Thyroid gland (tissue), 4 donors: ENCODE measurements around the gene PMP22. TPM values are rescaled to one million over a fixed set of nuclear protein-coding genes. Genes with fewer than 3 reads are reported as not detected.
A peak's percentile ranks its signal among the peaks of the same experiment; 100 is the strongest.

ENCODE experiments used
- DNase-seq, 2 donors: peaks; one replicate each; pipeline ENCODE4 v3.0.0-alpha.2; 2019
- H3K27ac ChIP-seq, 3 donors: fragments of 200-600 bp; sonication (generic); 1 replicate in 2 of 3; 2 replicates in 1 of 3; pipeline ENCODE4 v1.5.1; 2016 to 2019; ENCODE audit warnings: mild to moderate bottlenecking in 1 of 3, moderate library complexity in 1 of 3
- H3K27me3 ChIP-seq: fragments of 200-600 bp; sonication (generic); one replicate; pipeline ENCODE4 v1.5.1; 2019
- H3K36me3 ChIP-seq, 2 donors: fragments of 200-600 bp; sonication (generic); one replicate each; pipeline ENCODE4 v1.5.1; 2016 to 2019
- H3K4me1 ChIP-seq, 2 donors: fragments of 200-600 bp; sonication (generic); one replicate each; pipeline ENCODE4 v1.5.1; 2017 to 2019
- H3K4me3 ChIP-seq, 3 donors: fragments of 200-600 bp; sonication (generic); replicated peaks in 1 of 3; 1 replicate in 2 of 3; 2 replicates in 1 of 3; pipeline ENCODE4 v1.5.1; 2016; ENCODE audit warnings: mild to moderate bottlenecking in 1 of 3
- H3K9me3 ChIP-seq: fragments of 200-600 bp; sonication (generic); one replicate; pipeline ENCODE4 v1.5.1; 2017
- POLR2A ChIP-seq, 2 donors: fragments of 450-650 bp; IDR thresholded peaks; one replicate each; pipeline ENCODE4 v1.6.1; 2017; ENCODE audit warnings: antibody characterized with exemption in 2 of 2, mild to moderate bottlenecking in 2 of 2, moderate library complexity in 1 of 2
- WGBS, 2 donors: methylation state at CpG; one replicate each; pipeline ENCODE4 v1.1.5; 2017; 5-methylcytosine and 5-hydroxymethylcytosine counted together
- intact Hi-C: fragments of 100-400 bp; cut with DNase I; formaldehyde crosslinking; loops from one replicate; pipeline ENCODE4 v1.15.1; 2023
- total RNA-seq, 4 donors: library from RNA; depleted of rRNA; stranded (reverse); fragments of >200 nt; gene quantifications; one replicate each; pipeline ENCODE4 v1.2.3, GENCODE V29; 2016
- TF ChIP-seq, protein P1 (sequence below), 6 experiments: fragments of 200-600 bp in 3 of 6; fragments of 450-650 bp in 3 of 6; sonication (generic) in 3 of 6; IDR thresholded peaks; one replicate each; pipeline ENCODE4 v1.5.1; 2016 to 2019; ENCODE audit warnings: antibody characterized with exemption in 6 of 6, mild to moderate bottlenecking in 2 of 6, inconsistent platforms in 1 of 6, moderate library complexity in 1 of 6

Gene PMP22
- total RNA-seq, 4 donors from 2014 or later: 61.0 to 254 (median 109) TPM

DNA sequence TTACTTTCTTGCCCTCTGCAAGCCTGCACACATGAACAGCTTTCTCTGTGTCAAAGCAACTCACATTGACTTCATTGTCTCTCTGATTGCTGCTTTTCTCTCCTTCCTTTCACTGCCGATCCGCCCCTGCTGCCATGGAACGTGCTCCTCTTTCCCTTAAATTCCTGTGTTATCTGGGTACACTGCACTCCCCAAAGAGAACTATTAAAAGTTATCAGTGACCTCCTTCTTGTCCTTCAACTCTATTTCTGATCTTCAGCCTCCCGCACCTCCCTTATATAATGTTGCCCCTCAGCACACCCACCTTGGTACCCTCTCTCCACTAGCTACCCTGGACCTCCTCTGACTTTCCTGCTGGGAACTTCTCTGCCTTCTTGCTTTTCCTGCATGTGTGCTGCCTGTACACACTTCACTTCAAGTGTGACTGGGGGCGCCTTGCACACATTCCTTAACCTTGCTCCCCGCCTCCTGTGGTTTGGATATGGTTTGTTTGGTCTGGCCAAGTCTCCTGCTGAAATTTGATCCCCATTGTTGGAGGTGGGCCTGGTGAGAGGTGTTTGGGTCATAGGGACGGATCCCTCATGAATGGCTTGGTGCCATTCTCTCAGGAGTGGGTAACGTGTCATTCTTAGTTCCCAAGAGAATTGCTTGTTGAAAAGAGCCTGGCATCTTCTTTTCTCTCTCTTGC, 26.7 kb upstream of the PMP22 start:
- TF ChIP-seq POLR2A (IDR thresholded peaks at IDR 0.05): no peak
- TF ChIP-seq, protein P1, sequence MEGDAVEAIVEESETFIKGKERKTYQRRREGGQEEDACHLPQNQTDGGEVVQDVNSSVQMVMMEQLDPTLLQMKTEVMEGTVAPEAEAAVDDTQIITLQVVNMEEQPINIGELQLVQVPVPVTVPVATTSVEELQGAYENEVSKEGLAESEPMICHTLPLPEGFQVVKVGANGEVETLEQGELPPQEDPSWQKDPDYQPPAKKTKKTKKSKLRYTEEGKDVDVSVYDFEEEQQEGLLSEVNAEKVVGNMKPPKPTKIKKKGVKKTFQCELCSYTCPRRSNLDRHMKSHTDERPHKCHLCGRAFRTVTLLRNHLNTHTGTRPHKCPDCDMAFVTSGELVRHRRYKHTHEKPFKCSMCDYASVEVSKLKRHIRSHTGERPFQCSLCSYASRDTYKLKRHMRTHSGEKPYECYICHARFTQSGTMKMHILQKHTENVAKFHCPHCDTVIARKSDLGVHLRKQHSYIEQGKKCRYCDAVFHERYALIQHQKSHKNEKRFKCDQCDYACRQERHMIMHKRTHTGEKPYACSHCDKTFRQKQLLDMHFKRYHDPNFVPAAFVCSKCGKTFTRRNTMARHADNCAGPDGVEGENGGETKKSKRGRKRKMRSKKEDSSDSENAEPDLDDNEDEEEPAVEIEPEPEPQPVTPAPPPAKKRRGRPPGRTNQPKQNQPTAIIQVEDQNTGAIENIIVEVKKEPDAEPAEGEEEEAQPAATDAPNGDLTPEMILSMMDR (IDR thresholded peaks at IDR 0.05): no peak
- Histone ChIP-seq H3K9me3 (no peaks in the 10 kb centered on the region), H3K4me3 (no peak overlapping the region), H3K4me1 (peaks cover 10 to 22% of the 10 kb centered on the region in 2 donors), H3K27ac (peak overlapping the region in 1 of 3 donors; percentile 22), H3K27me3 (no peaks in the 10 kb centered on the region), H3K36me3 (no peaks in the 10 kb centered on the region)
- WGBS, 2 donors: 42 to 47% methylated on average over 8 of the region's 8 CpGs
- intact Hi-C loops: no loop called here
- DNase-seq: peak; percentile 69 to 74

DNA sequence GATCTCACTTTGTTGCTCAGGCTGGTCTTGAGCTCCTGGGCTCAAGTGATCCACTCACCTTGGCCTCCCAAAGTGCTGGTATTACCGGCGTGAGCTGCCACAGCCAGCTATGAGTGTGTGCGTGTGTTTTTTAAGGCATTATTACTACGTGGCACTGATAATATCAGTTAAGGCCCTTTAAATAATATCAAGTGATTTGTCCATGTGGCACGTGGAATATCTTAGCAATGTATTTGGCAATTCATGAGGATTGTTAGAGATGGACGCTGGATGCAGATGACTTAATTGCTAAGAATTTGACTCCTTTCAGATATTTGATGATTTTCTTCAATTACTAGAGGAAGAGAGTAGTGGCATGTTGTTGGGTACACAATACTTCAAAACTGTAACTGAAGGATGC, 25.5 kb upstream of the PMP22 start:
- no peak overlapping the region for H3K4me3 ChIP-seq
- H3K36me3 ChIP-seq: no peaks in the 10 kb centered on the region
- intact Hi-C loops: no loop called here
- no peak for TF ChIP-seq POLR2A (IDR thresholded peaks at IDR 0.05)
- TF ChIP-seq, protein P1 (IDR thresholded peaks at IDR 0.05): no peak
- no peaks in the 10 kb centered on the region for H3K9me3 ChIP-seq
- DNase-seq: no peak
- H3K27me3 ChIP-seq: no peaks in the 10 kb centered on the region
- 82 to 86% methylated on average over 6 of the region's 6 CpGs for whole genome bisulfite sequencing, 2 donors
- H3K4me1 ChIP-seq: peaks cover 10 to 22% of the 10 kb centered on the region in 2 donors
- no peak overlapping the region for H3K27ac ChIP-seq

DNA sequence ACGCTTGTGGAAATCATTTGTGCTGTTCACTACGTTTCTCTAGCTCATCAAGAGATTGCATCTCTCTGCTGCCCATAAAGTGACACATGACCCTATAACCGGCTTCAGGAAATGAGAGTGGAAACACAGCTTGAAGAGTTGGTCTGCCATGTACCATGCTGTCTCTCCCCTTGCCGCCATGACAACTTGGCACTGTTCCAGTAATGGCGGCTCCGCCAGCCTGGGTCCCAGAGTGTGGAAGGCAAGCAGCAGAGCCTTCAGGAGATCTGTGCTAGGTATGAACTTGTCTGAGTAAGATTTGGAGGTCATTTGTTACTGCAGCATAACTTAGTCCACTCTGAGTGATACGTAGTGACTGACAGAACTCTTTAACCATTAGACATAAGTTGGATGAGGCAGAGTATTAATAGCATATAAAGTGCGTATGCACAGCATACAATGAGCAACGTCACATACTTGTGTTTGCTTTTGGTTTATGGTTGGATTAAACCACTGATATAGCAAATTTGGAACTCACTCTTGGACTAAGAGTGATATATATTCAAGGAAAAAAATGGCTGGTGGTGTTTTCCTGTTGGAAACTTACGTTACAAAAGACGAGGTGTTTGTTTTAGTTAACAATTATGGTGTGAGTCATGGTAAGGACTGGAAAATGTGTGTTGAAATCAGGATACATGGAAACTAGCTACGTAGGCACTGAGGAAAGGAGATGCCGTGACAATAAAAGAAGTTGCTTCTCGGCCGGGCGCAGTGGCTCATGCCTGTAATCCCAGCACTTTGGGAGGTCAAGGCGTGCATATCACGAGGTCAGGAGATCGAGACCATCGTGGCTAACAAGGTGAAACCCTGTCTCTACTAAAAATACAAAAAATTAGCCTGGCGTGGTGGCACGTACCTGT, 24.4 kb upstream of the PMP22 start:
- no peak for DNase-seq
- Histone ChIP-seq H3K36me3 (no peaks in the 10 kb centered on the region), H3K27me3 (no peaks in the 10 kb centered on the region), H3K4me3 (no peak overlapping the region), H3K4me1 (peaks cover 10 to 22% of the 10 kb centered on the region in 2 donors), H3K9me3 (no peaks in the 10 kb centered on the region), H3K27ac (no peak overlapping the region)
- TF ChIP-seq POLR2A (IDR thresholded peaks at IDR 0.05): no peak
- TF ChIP-seq, protein P1 (IDR thresholded peaks at IDR 0.05): no peak
- intact Hi-C loops: no loop called here
- 78 to 88% methylated on average over 22 of the region's 22 CpGs for whole genome bisulfite sequencing, 2 donors

DNA sequence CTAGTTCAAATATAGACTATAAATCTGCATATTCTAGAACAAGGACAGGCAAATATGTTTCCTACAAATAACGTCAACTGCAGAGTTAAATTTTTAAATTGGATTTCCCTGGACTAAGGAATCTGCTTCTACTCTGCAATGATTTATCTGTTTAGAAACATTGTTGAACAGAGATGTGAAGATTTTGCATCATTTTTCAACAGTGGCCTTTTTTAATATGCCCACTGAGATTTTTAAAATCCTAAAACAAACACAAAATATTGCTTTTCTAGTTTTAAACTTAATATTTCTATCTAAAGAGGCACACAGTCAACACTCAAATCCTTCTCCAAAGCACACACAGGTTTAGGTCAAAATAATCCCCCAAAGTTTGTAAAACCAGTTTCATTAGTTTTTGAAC, 23.7 kb upstream of the PMP22 start:
- Histone ChIP-seq H3K4me3 (no peak overlapping the region), H3K36me3 (no peaks in the 10 kb centered on the region), H3K27ac (no peak overlapping the region), H3K27me3 (no peaks in the 10 kb centered on the region), H3K4me1 (peaks cover 10 to 22% of the 10 kb centered on the region in 2 donors), H3K9me3 (no peaks in the 10 kb centered on the region)
- DNase-seq: no peak
- TF ChIP-seq POLR2A (IDR thresholded peaks at IDR 0.05): no peak
- TF ChIP-seq, protein P1 (IDR thresholded peaks at IDR 0.05): no peak
- intact Hi-C loops: no loop called here
- WGBS, 2 donors: 75 to 83% methylated on average over 1 of the region's 1 CpG
